Lower lobe of right lung (tissue), 2 donors: Measurements from ENCODE around the gene MIS12. TPM values are rescaled to one million over a fixed set of nuclear protein-coding genes. Genes with fewer than 3 reads are reported as not detected.

Experiments
- ATAC-seq, 2 donors: fragments of 200-7000 bp; cut with Tn5 transposase; one replicate each; pipeline ENCODE4 v1.9.1; 2020 to 2022; ENCODE audit warnings: mild to moderate bottlenecking in 2 of 2, moderate library complexity in 2 of 2
- DNase-seq: peaks from one replicate; pipeline ENCODE4 v3.0.0-alpha.2; 2020
- H3K27ac ChIP-seq: fragments of 200-600 bp; one replicate; pipeline ENCODE4 v1.8.0; 2022
- H3K27me3 ChIP-seq: fragments of 200-600 bp; one replicate; pipeline ENCODE4 v1.8.0; 2022; ENCODE audit warnings: low read depth
- H3K36me3 ChIP-seq: fragments of 200-600 bp; one replicate; pipeline ENCODE4 v1.8.0; 2022; ENCODE audit warnings: mild to moderate bottlenecking
- H3K4me1 ChIP-seq: fragments of 200-600 bp; one replicate; pipeline ENCODE4 v1.8.0; 2022
- H3K4me3 ChIP-seq: fragments of 200-600 bp; one replicate; pipeline ENCODE4 v1.8.0; 2022; ENCODE audit warnings: mild to moderate bottlenecking
- H3K9me3 ChIP-seq: fragments of 200-600 bp; one replicate; pipeline ENCODE4 v1.8.0; 2022
- intact Hi-C: fragments of 100-400 bp; cut with DNase I; formaldehyde crosslinking; loops from one replicate; pipeline ENCODE4 v1.11.0; 2022
- total RNA-seq: library from RNA; stranded (reverse); fragmentation: NEBNext Ultra II Directional; extraction: Animal tissue kit (Norgen Biotek cat#: 25700); gene quantifications from one replicate; pipeline ENCODE4 v1.2.1, GENCODE V29; 2021
- TF ChIP-seq, protein P1 (sequence below): fragments of 200-600 bp; IDR thresholded peaks from one replicate; pipeline ENCODE4 v1.8.0; 2022; ENCODE audit warnings: antibody characterized with exemption, mild to moderate bottlenecking
- donor health status: DM: no; HTN: yes; CAD: no; lungs with severe emphysema.

The MIS12 gene
- total RNA-seq, 1 donor from 2014 or later: 16.1 TPM

GRCh38 chr17:5485270-5486205 lies 828 bp upstream of the MIS12 start, which contains the start of gene DERL2:
DERL2 (minus strand) TSS chr17:5486178; CDS start chr17:5486161, 17 bp downstream.
- peak; percentile 13 to 16 for ATAC-seq
- Histone ChIP-seq H3K4me3 (peak within 1 kb of the TSS; percentile 94), H3K36me3 (peaks cover 67% of the 10 kb centered on the region), H3K4me1 (peaks cover 29% of the 10 kb centered on the region), H3K27me3 (no peaks in the 10 kb centered on the region), H3K27ac (peak within 1 kb of the TSS; percentile 99), H3K9me3 (no peaks in the 10 kb centered on the region)
- intact Hi-C loops: no loop called here
- TF ChIP-seq, protein P1, sequence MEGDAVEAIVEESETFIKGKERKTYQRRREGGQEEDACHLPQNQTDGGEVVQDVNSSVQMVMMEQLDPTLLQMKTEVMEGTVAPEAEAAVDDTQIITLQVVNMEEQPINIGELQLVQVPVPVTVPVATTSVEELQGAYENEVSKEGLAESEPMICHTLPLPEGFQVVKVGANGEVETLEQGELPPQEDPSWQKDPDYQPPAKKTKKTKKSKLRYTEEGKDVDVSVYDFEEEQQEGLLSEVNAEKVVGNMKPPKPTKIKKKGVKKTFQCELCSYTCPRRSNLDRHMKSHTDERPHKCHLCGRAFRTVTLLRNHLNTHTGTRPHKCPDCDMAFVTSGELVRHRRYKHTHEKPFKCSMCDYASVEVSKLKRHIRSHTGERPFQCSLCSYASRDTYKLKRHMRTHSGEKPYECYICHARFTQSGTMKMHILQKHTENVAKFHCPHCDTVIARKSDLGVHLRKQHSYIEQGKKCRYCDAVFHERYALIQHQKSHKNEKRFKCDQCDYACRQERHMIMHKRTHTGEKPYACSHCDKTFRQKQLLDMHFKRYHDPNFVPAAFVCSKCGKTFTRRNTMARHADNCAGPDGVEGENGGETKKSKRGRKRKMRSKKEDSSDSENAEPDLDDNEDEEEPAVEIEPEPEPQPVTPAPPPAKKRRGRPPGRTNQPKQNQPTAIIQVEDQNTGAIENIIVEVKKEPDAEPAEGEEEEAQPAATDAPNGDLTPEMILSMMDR: no peak
- DNase-seq: no peak

DNA sequence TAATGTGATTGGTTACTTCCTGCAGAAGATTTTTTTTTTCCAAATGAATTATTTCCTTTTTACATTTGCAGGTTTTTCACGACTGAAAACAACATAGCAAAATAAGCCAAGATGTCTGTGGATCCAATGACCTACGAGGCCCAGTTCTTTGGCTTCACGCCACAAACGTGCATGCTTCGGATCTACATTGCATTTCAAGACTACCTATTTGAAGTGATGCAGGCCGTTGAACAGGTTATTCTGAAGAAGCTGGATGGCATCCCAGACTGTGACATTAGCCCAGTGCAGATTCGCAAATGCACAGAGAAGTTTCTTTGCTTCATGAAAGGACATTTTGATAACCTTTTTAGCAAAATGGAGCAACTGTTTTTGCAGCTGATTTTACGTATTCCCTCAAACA lies 2.4 kb downstream of the MIS12 start:
- Histone ChIP-seq H3K4me3 (no peak overlapping the region), H3K36me3 (peaks cover 38% of the 10 kb centered on the region), H3K9me3 (no peaks in the 10 kb centered on the region), H3K4me1 (peaks cover 28% of the 10 kb centered on the region), H3K27ac (no peak overlapping the region), H3K27me3 (no peaks in the 10 kb centered on the region)
- intact Hi-C loops: no loop called here
- ATAC-seq (no peak), DNase-seq (no peak)
- TF ChIP-seq, protein P1: no peak

DNA sequence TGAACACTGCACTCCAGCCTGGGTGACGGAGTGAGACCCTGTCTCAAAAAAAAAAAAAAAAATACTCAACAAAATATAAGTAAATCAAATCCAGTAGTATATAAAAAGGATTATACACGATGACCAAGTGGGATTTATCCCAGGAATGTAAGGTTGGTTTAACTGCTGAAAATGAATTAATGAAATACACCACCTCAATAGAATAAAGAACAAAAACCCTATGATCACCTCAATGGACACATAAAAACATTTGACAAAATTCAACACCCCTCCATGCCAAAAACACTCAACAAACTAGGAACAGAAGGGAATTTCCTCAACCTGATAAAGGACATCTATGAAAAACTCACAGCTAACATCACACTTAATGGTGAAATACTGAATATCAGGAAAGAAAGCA lies 6.6 kb downstream of the MIS12 start:
- ATAC-seq (no peak), DNase-seq (no peak)
- H3K4me3 ChIP-seq: no peak overlapping the region
- H3K4me1 ChIP-seq: peaks cover under 1% of the 10 kb centered on the region
- TF ChIP-seq, protein P1: no peak
- H3K27me3 ChIP-seq: no peaks in the 10 kb centered on the region
- intact Hi-C loops: no loop called here
- no peak overlapping the region for H3K27ac ChIP-seq
- H3K36me3 ChIP-seq: peaks cover 28% of the 10 kb centered on the region
- H3K9me3 ChIP-seq: no peaks in the 10 kb centered on the region

- intact Hi-C loops: no loop called here
- H3K27me3 ChIP-seq: peaks cover 12% of the 10 kb centered on the region
- no peak for ATAC-seq
- no peaks in the 10 kb centered on the region for H3K9me3 ChIP-seq
- no peak for DNase-seq
- peaks cover 3% of the 10 kb centered on the region for H3K36me3 ChIP-seq
- no peak overlapping the region for H3K27ac ChIP-seq
- peaks cover 14% of the 10 kb centered on the region for H3K4me1 ChIP-seq
- H3K4me3 ChIP-seq: peak overlapping the region; percentile 51
- TF ChIP-seq, protein P1: no peak
These were observed 13.3 kb downstream of the MIS12 start for GRCh38 chr17:5499476-5500231.

DNA sequence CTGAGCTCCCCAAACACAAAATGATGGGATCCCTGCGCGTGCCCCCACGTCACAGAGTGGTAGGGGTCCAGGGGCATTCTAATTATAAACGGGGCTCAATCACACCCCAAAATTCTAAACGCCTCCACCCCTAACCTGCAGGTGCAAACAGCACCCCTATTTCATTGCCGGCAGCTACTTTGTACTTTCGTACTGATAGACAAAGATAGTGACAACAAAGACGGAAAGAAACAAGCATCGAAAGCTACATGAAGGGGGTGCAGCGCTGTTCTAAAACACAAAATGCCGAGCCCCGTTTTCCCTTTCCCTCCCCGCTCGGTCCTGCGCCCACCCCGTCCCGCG lies 13.9 kb downstream of the MIS12 start:
- ATAC-seq (no peak), DNase-seq (no peak)
- intact Hi-C loops: no loop called here
- Histone ChIP-seq H3K27me3 (peaks cover 12% of the 10 kb centered on the region), H3K27ac (no peak overlapping the region), H3K4me1 (peaks cover 14% of the 10 kb centered on the region), H3K9me3 (no peaks in the 10 kb centered on the region), H3K36me3 (peaks cover 5% of the 10 kb centered on the region), H3K4me3 (peak overlapping the region; percentile 51)
- TF ChIP-seq, protein P1: no peak
